Type B pancreatic cell (in vitro differentiated cells): ENCODE results near the gene ADD3. TPM values are rescaled to one million over a fixed set of nuclear protein-coding genes. Genes with fewer than 3 reads are reported as not detected.
"Not testable (repeated sequence)": the region's sequence is repeated elsewhere in the genome, so short reads cannot be mapped to it uniquely, and the experiment has no call there.

ENCODE experiments used
- DNase-seq: peaks from one replicate; pipeline ENCODE4 v3.0.0; 2021; ENCODE audit warnings: mixed read lengths; ENCODE audit not compliant: unreplicated experiment; ENCODE audit errors: extremely low spot score
- H3K27ac Mint-ChIP-seq: 2 replicates; pipeline ENCODE4 v1.8.0; 2021; ENCODE audit warnings: mild to moderate bottlenecking, mixed read lengths
- H3K27me3 Mint-ChIP-seq: 2 replicates; pipeline ENCODE4 v1.8.0; 2021; ENCODE audit warnings: mixed read lengths
- H3K36me3 Mint-ChIP-seq: 2 replicates; pipeline ENCODE4 v1.8.0; 2021; ENCODE audit warnings: mixed read lengths
- H3K4me1 Mint-ChIP-seq: one replicate; pipeline ENCODE4 v1.8.0; 2021; ENCODE audit warnings: mixed read lengths; ENCODE audit not compliant: unreplicated experiment
- H3K4me3 Mint-ChIP-seq: 2 replicates; pipeline ENCODE4 v1.8.0; 2021; ENCODE audit warnings: mild to moderate bottlenecking, mixed read lengths
- H3K9me3 Mint-ChIP-seq: 2 replicates; pipeline ENCODE4 v1.8.0; 2021; ENCODE audit warnings: mixed read lengths
- CTCF ChIP-seq: fragments of 200-600 bp; sonication (generic); conservative IDR thresholded peaks from 2 replicates; pipeline ENCODE4 v1.5.0; 2021; ENCODE audit warnings: antibody characterized with exemption, mild to moderate bottlenecking
- total RNA-seq: library from RNA; stranded (reverse); gene quantifications from 2 replicates; pipeline ENCODE4 v1.2.1, GENCODE V29; 2021; ENCODE audit warnings: low replicate concordance

The ADD3 gene
- total RNA-seq, 1 donor from 2014 or later, result 183 TPM

GRCh38 chr10:110048781-110049180 is 41.0 kb downstream of the ADD3 start:
- H3K4me1 Mint-ChIP-seq, result peaks cover 7% of the 10 kb centered on the region
- peaks cover 21% of the 10 kb centered on the region for H3K36me3 Mint-ChIP-seq
- H3K27ac Mint-ChIP-seq, result no peak overlapping the region
- no peak overlapping the region for H3K4me3 Mint-ChIP-seq
- H3K27me3 Mint-ChIP-seq, result no peaks in the 10 kb centered on the region
- DNase-seq, result no peak
- TF ChIP-seq CTCF, result no peak
- peaks cover 16% of the 10 kb centered on the region for H3K9me3 Mint-ChIP-seq

- not testable (repeated sequence) for H3K4me3 Mint-ChIP-seq, H3K27me3 Mint-ChIP-seq, H3K4me1 Mint-ChIP-seq, DNase-seq, H3K9me3 Mint-ChIP-seq, H3K27ac Mint-ChIP-seq
- H3K36me3 Mint-ChIP-seq, result peaks cover 23% of the 10 kb centered on the region
Observed at GRCh38 chr10:110049889-110050591, 42.3 kb downstream of the ADD3 start.

GRCh38 chr10:110051487-110051886 is 43.7 kb downstream of the ADD3 start:
- no peak overlapping the region for H3K4me3 Mint-ChIP-seq
- H3K27ac Mint-ChIP-seq, result no peak overlapping the region
- peaks cover 7% of the 10 kb centered on the region for H3K4me1 Mint-ChIP-seq
- no peak for DNase-seq
- peaks cover 10% of the 10 kb centered on the region for H3K9me3 Mint-ChIP-seq
- no peak for TF ChIP-seq CTCF
- H3K36me3 Mint-ChIP-seq, result peaks cover 23% of the 10 kb centered on the region
- H3K27me3 Mint-ChIP-seq, result no peaks in the 10 kb centered on the region

GRCh38 chr10:110052916-110053315 is 45.1 kb downstream of the ADD3 start:
- no peaks in the 10 kb centered on the region for H3K27me3 Mint-ChIP-seq

GRCh38 chr10:110056822-110057221 is 49.0 kb downstream of the ADD3 start:
- H3K36me3 Mint-ChIP-seq, result peaks cover 3% of the 10 kb centered on the region
- H3K4me3 Mint-ChIP-seq, result no peak overlapping the region
- no peak for DNase-seq
- no peak overlapping the region for H3K27ac Mint-ChIP-seq
- H3K9me3 Mint-ChIP-seq, result no peaks in the 10 kb centered on the region
- no peaks in the 10 kb centered on the region for H3K27me3 Mint-ChIP-seq
- no peak for TF ChIP-seq CTCF
- peaks cover 23% of the 10 kb centered on the region for H3K4me1 Mint-ChIP-seq

More at GRCh38 chr10:110052916-110053315, 45.1 kb downstream of the ADD3 start:
- H3K36me3 Mint-ChIP-seq, result peaks cover 23% of the 10 kb centered on the region
- no peak for TF ChIP-seq CTCF
- no peak overlapping the region for H3K4me3 Mint-ChIP-seq
- H3K4me1 Mint-ChIP-seq, result peaks cover 13% of the 10 kb centered on the region
- DNase-seq, result no peak
- H3K9me3 Mint-ChIP-seq, result peaks cover 10% of the 10 kb centered on the region
- H3K27ac Mint-ChIP-seq, result no peak overlapping the region

- Mint-ChIP-seq H3K27me3 (no peaks in the 10 kb centered on the region), H3K36me3 (peaks cover 3% of the 10 kb centered on the region), H3K9me3 (no peaks in the 10 kb centered on the region), H3K4me1 (peaks cover 23% of the 10 kb centered on the region), H3K27ac (no peak overlapping the region), H3K4me3 (no peak overlapping the region)
- no peak for TF ChIP-seq CTCF
- no peak for DNase-seq
Observed at GRCh38 chr10:110057456-110057855, 49.7 kb downstream of the ADD3 start.
